Hepatocyte (in vitro differentiated cells): Measurements from ENCODE around the gene OR5B12. TPM values are rescaled to one million over a fixed set of nuclear protein-coding genes. Genes with fewer than 3 reads are reported as not detected.

Experiments
- DNase-seq: peaks from one replicate; pipeline ENCODE4 v3.0.0-alpha.2; 2016; ENCODE audit warnings: low spot score
- H2AFZ ChIP-seq: fragments of 200-600 bp; sonication (generic); 2 replicates; pipeline ENCODE4 v1.6.0; 2016; ENCODE audit warnings: antibody characterized with exemption, mild to moderate bottlenecking
- H3K27ac ChIP-seq: fragments of 200-600 bp; sonication (generic); 2 replicates; pipeline ENCODE4 v1.5.1; 2016; ENCODE audit warnings: mild to moderate bottlenecking
- H3K27me3 ChIP-seq: fragments of 200-600 bp; sonication (generic); 2 replicates; pipeline ENCODE4 v1.6.1; 2016
- H3K36me3 ChIP-seq: fragments of 200-600 bp; sonication (generic); replicated peaks from 2 replicates; pipeline ENCODE4 v1.5.1; 2016; ENCODE audit warnings: low read depth; ENCODE audit not compliant: insufficient read depth
- H3K4me1 ChIP-seq: fragments of 200-600 bp; sonication (generic); 2 replicates; pipeline ENCODE4 v1.5.1; 2016; ENCODE audit warnings: mild to moderate bottlenecking, moderate library complexity; ENCODE audit not compliant: insufficient read depth
- H3K4me2 ChIP-seq: fragments of 200-600 bp; sonication (generic); 2 replicates; pipeline ENCODE4 v1.6.0; 2016
- H3K4me3 ChIP-seq: fragments of 200-600 bp; sonication (generic); 2 replicates; pipeline ENCODE4 v1.5.1; 2016; ENCODE audit warnings: mild to moderate bottlenecking
- H3K79me2 ChIP-seq: fragments of 200-600 bp; sonication (generic); 2 replicates; pipeline ENCODE4 v1.6.0; 2017; ENCODE audit warnings: mild to moderate bottlenecking
- H3K9me2 ChIP-seq: fragments of 200-600 bp; sonication (generic); replicated peaks from 2 replicates; pipeline ENCODE4 v1.6.0; 2017; ENCODE audit warnings: mild to moderate bottlenecking; ENCODE audit not compliant: insufficient read depth
- H3K9me3 ChIP-seq: fragments of 200-600 bp; sonication (generic); 2 replicates; pipeline ENCODE4 v1.5.1; 2016; ENCODE audit warnings: low read depth, mild to moderate bottlenecking
- H4K20me1 ChIP-seq: fragments of 200-600 bp; sonication (generic); 2 replicates; pipeline ENCODE4 v1.6.0; 2016; ENCODE audit warnings: mild to moderate bottlenecking; ENCODE audit not compliant: insufficient read depth, poor library complexity, severe bottlenecking
- CTCF ChIP-seq: fragments of 200-600 bp; sonication (generic); IDR thresholded peaks from 2 replicates; pipeline ENCODE4 v1.5.1; 2016; ENCODE audit warnings: antibody characterized with exemption, mild to moderate bottlenecking; ENCODE audit not compliant: poor library complexity
- EZH2 ChIP-seq: fragments of 200-600 bp; sonication (generic); IDR thresholded peaks from 2 replicates; pipeline ENCODE4 v1.6.1; 2016; ENCODE audit warnings: antibody characterized with exemption, mild to moderate bottlenecking, borderline replicate concordance
- EZH2phosphoT487 ChIP-seq: fragments of 200-600 bp; sonication (generic); IDR thresholded peaks from one replicate; pipeline ENCODE4 v1.6.1; 2018; ENCODE audit warnings: antibody characterized with exemption, mild to moderate bottlenecking, low read depth, moderate library complexity; ENCODE audit not compliant: unreplicated experiment, severe bottlenecking
- WGBS: methylation state at CpG from one replicate; pipeline ENCODE4 v1.1.6; 2016; ENCODE audit warnings: low lambda C conversion rate; ENCODE audit errors: missing lambda C conversion rate; 5-methylcytosine and 5-hydroxymethylcytosine counted together
- polyA plus RNA-seq: library from polyadenylated mRNA; unstranded; fragments of >200 nt; fragmentation: Nextera tagmentation; extraction: Ambion mirVana; gene quantifications from 2 replicates; pipeline ENCODE4 v1.2.1, GENCODE V29; 2016
- total RNA-seq: library from RNA; depleted of rRNA; stranded (reverse); fragments of >200 nt; gene quantifications from 2 replicates; pipeline ENCODE4 v1.2.3, GENCODE V29; 2014

The OR5B12 gene
- total and polyA plus RNA-seq, 2 experiments from 2014 or later: not detected

GRCh38 chr11:58471892-58472291 lies 29.9 kb upstream of the OR5B12 start:
- Histone ChIP-seq H3K9me3 (peaks cover 9% of the 10 kb centered on the region), H3K27me3 (no peaks in the 10 kb centered on the region), H3K27ac (no peak overlapping the region), H3K4me3 (no peak overlapping the region), H2AFZ (no peak overlapping the region), H4K20me1 (no peaks in the 10 kb centered on the region), H3K9me2 (no peaks in the 10 kb centered on the region), H3K36me3 (no peaks in the 10 kb centered on the region), H3K4me1 (no peaks in the 10 kb centered on the region), H3K4me2 (no peak overlapping the region), H3K79me2 (no peaks in the 10 kb centered on the region)
- DNase-seq: no peak
- no peak for TF ChIP-seq EZH2phosphoT487
- TF ChIP-seq EZH2: no peak
- TF ChIP-seq CTCF: no peak

GRCh38 chr11:58466293-58466692 lies 24.3 kb upstream of the OR5B12 start:
- Histone ChIP-seq H3K36me3 (no peaks in the 10 kb centered on the region), H3K27ac (no peak overlapping the region), H4K20me1 (no peaks in the 10 kb centered on the region), H3K4me1 (no peaks in the 10 kb centered on the region), H3K4me2 (no peak overlapping the region), H3K27me3 (no peaks in the 10 kb centered on the region), H3K9me3 (no peaks in the 10 kb centered on the region), H3K79me2 (no peaks in the 10 kb centered on the region), H3K9me2 (no peaks in the 10 kb centered on the region), H3K4me3 (no peak overlapping the region), H2AFZ (no peak overlapping the region)
- no peak for DNase-seq
- TF ChIP-seq CTCF: no peak
- no peak for TF ChIP-seq EZH2
- no peak for TF ChIP-seq EZH2phosphoT487
- 83% methylated on average over 1 of the region's 1 CpG for WGBS

GRCh38 chr11:58465690-58466089 lies 23.7 kb upstream of the OR5B12 start:
- no peaks in the 10 kb centered on the region for H3K9me2 ChIP-seq
- H3K4me1 ChIP-seq: no peaks in the 10 kb centered on the region
- no peak overlapping the region for H3K27ac ChIP-seq
- no peak overlapping the region for H2AFZ ChIP-seq
- H3K36me3 ChIP-seq: no peaks in the 10 kb centered on the region
- no peaks in the 10 kb centered on the region for H3K27me3 ChIP-seq
- H3K4me2 ChIP-seq: no peak overlapping the region
- no peak for DNase-seq
- H4K20me1 ChIP-seq: no peaks in the 10 kb centered on the region
- no peak for TF ChIP-seq CTCF
- TF ChIP-seq EZH2: no peak
- TF ChIP-seq EZH2phosphoT487: no peak
- H3K4me3 ChIP-seq: no peak overlapping the region
- H3K9me3 ChIP-seq: no peaks in the 10 kb centered on the region
- no peaks in the 10 kb centered on the region for H3K79me2 ChIP-seq
- 55% methylated on average over 3 of the region's 3 CpGs for WGBS

GRCh38 chr11:58451585-58451984 lies 9.5 kb upstream of the OR5B12 start:
- Histone ChIP-seq H3K4me1 (no peaks in the 10 kb centered on the region), H3K27ac (no peak overlapping the region), H3K9me3 (no peaks in the 10 kb centered on the region), H3K4me2 (no peak overlapping the region), H4K20me1 (no peaks in the 10 kb centered on the region), H3K9me2 (no peaks in the 10 kb centered on the region), H3K79me2 (no peaks in the 10 kb centered on the region), H3K36me3 (no peaks in the 10 kb centered on the region), H3K4me3 (no peak overlapping the region), H3K27me3 (no peaks in the 10 kb centered on the region), H2AFZ (no peak overlapping the region)
- TF ChIP-seq EZH2phosphoT487 (no peak), CTCF (no peak), EZH2 (no peak)
- 54% methylated on average over 3 of the region's 3 CpGs for WGBS
- DNase-seq: no peak
